Esophagus squamous epithelium (tissue), 5 donors: ENCODE measurements around the gene XCL2. TPM values are rescaled to one million over a fixed set of nuclear protein-coding genes. Genes with fewer than 3 reads are reported as not detected.

Experiments used
- DNase-seq: peaks from one replicate; lab custom pipeline; 2025; lab: John Stamatoyannopoulos, UW
- H3K27ac ChIP-seq, 4 donors: fragments of 200-600 bp; sonication (generic); one replicate each; pipeline ENCODE4 v1.5.1; 2016 to 2019; ENCODE audit warnings: mild to moderate bottlenecking in 1 of 4
- H3K27me3 ChIP-seq, 4 donors: fragments of 200-600 bp; sonication (generic); 1 replicate in 3 of 4; 2 replicates in 1 of 4; pipeline versions ENCODE4 v1.5.1 to v1.6.0; 2017 to 2021; ENCODE audit warnings: antibody characterized with exemption in 1 of 4
- H3K36me3 ChIP-seq, 3 donors: fragments of 200-600 bp; sonication (generic); one replicate each; pipeline ENCODE4 v1.5.1; 2016 to 2019
- H3K4me1 ChIP-seq, 3 donors: fragments of 200-600 bp; sonication (generic); one replicate each; pipeline ENCODE4 v1.5.1; 2017 to 2019
- H3K4me3 ChIP-seq, 4 donors: fragments of 200-600 bp; sonication (generic); 1 replicate in 3 of 4; 2 replicates in 1 of 4; pipeline ENCODE4 v1.5.1; 2016 to 2019; ENCODE audit warnings: mild to moderate bottlenecking in 2 of 4, moderate library complexity in 1 of 4
- H3K9me3 ChIP-seq, 3 donors: fragments of 200-600 bp; sonication (generic); one replicate each; pipeline ENCODE4 v1.5.1; 2016 to 2019
- CTCF ChIP-seq, 6 experiments: fragments of 450-650 bp in 4 of 6; fragments of 200-600 bp in 2 of 6; sonication (generic) in 2 of 6; IDR thresholded peaks; one replicate each; pipeline ENCODE4 v1.5.1; 2016 to 2019; ENCODE audit warnings: antibody characterized with exemption in 6 of 6, mild to moderate bottlenecking in 4 of 6, moderate library complexity in 4 of 6
- POLR2A ChIP-seq, 4 donors: fragments of 450-650 bp; IDR thresholded peaks; one replicate each; pipeline ENCODE4 v1.6.1; 2017; ENCODE audit warnings: antibody characterized with exemption in 4 of 4, mild to moderate bottlenecking in 4 of 4, moderate library complexity in 3 of 4
- WGBS, 2 donors: methylation state at CpG; one replicate each; pipeline ENCODE4 v1.1.5; 2018; 5-methylcytosine and 5-hydroxymethylcytosine counted together
- intact Hi-C: fragments of 100-400 bp; cut with DNase I; formaldehyde crosslinking; loops from one replicate; pipeline ENCODE4 v1.15.0; 2022
- total RNA-seq, 4 donors: library from RNA; depleted of rRNA; stranded (reverse); fragments of >200 nt; gene quantifications; one replicate each; pipeline ENCODE4 v1.1.0, GENCODE V29; 2016
- donor health status: DM: yes; HTN: yes; CAD: no.

The XCL2 gene
- total RNA-seq, 4 donors from 2014 or later: 1.7 to 3.2 TPM; not detected in 2

GRCh38 chr1:168567007-168567406, 23.2 kb upstream of the XCL2 start:
- Histone ChIP-seq H3K9me3 (no peaks in the 10 kb centered on the region), H3K27me3 (peaks cover 0 to 11% (median 0%) of the 10 kb centered on the region in 4 donors), H3K4me1 (no peaks in the 10 kb centered on the region), H3K4me3 (no peak overlapping the region), H3K27ac (no peak overlapping the region), H3K36me3 (no peaks in the 10 kb centered on the region)
- 79 to 85% methylated on average over 1 of the region's 1 CpG for WGBS, 2 donors
- intact Hi-C loops: no loop called here
- TF ChIP-seq CTCF (IDR thresholded peaks at IDR 0.05) (no peak), POLR2A (IDR thresholded peaks at IDR 0.05) (no peak)
- no peak for DNase-seq

GRCh38 chr1:168565825-168566224, 22.0 kb upstream of the XCL2 start:
- H3K4me3 ChIP-seq: no peak overlapping the region
- peaks cover 0 to 15% (median 0%) of the 10 kb centered on the region in 4 donors for H3K27me3 ChIP-seq
- intact Hi-C loops: no loop called here
- no peaks in the 10 kb centered on the region for H3K9me3 ChIP-seq
- H3K36me3 ChIP-seq: no peaks in the 10 kb centered on the region
- no peaks in the 10 kb centered on the region for H3K4me1 ChIP-seq
- WGBS, 2 donors: 51 to 67% methylated on average over 4 of the region's 4 CpGs
- DNase-seq: no peak
- H3K27ac ChIP-seq: no peak overlapping the region
- TF ChIP-seq POLR2A (IDR thresholded peaks at IDR 0.05) (no peak), CTCF (IDR thresholded peaks at IDR 0.05) (no peak)

- no peaks in the 10 kb centered on the region for H3K36me3 ChIP-seq
- H3K4me1 ChIP-seq: no peaks in the 10 kb centered on the region
- TF ChIP-seq POLR2A (IDR thresholded peaks at IDR 0.05) (no peak), CTCF (IDR thresholded peaks at IDR 0.05) (no peak)
- 55 to 62% methylated on average over 2 of the region's 2 CpGs for WGBS, 2 donors
- H3K27me3 ChIP-seq: peaks cover 0 to 8% (median 0%) of the 10 kb centered on the region in 4 donors
- DNase-seq: no peak
- intact Hi-C loops: no loop called here
- no peak overlapping the region for H3K27ac ChIP-seq
- H3K4me3 ChIP-seq: no peak overlapping the region
- H3K9me3 ChIP-seq: no peaks in the 10 kb centered on the region
Observed at GRCh38 chr1:168561989-168562388, 18.2 kb upstream of the XCL2 start.

- DNase-seq: no peak
- peaks cover 0 to 6% (median 0%) of the 10 kb centered on the region in 4 donors for H3K27me3 ChIP-seq
- H3K4me1 ChIP-seq: no peaks in the 10 kb centered on the region
- TF ChIP-seq POLR2A (IDR thresholded peaks at IDR 0.05): no peak
- no peak for TF ChIP-seq CTCF (IDR thresholded peaks at IDR 0.05)
- intact Hi-C loops: no loop called here
- H3K4me3 ChIP-seq: no peak overlapping the region
- H3K27ac ChIP-seq: no peak overlapping the region
- no peaks in the 10 kb centered on the region for H3K9me3 ChIP-seq
- no peaks in the 10 kb centered on the region for H3K36me3 ChIP-seq
Observed at GRCh38 chr1:168560370-168560769, 16.6 kb upstream of the XCL2 start.

GRCh38 chr1:168556647-168557046, 12.8 kb upstream of the XCL2 start:
- no peak for DNase-seq
- Histone ChIP-seq H3K36me3 (no peaks in the 10 kb centered on the region), H3K27ac (no peak overlapping the region), H3K9me3 (no peaks in the 10 kb centered on the region), H3K27me3 (peaks cover 0 to 4% (median 0%) of the 10 kb centered on the region in 4 donors), H3K4me3 (no peak overlapping the region), H3K4me1 (no peaks in the 10 kb centered on the region)
- TF ChIP-seq CTCF (IDR thresholded peaks at IDR 0.05) (no peak), POLR2A (IDR thresholded peaks at IDR 0.05) (no peak)
- intact Hi-C loops: no loop called here
